Stimulated activated CD4-positive, alpha-beta T cell treated with anti-CD3 and anti-CD28 coated beads, Interleukin-12 subunit alpha, Interleukin-12 subunit beta, amount 100 ng/mL, for 48 hours (primary cell): ENCODE measurements around the gene CTAGE15.
"Not testable (repeated sequence)": the region's sequence is repeated elsewhere in the genome, so short reads cannot be mapped to it uniquely, and the experiment has no call there.

Source experiments
- DNase-seq, 3 donors: peaks; one replicate each; pipeline ENCODE4 v3.0.0-alpha.2; 2020; ENCODE audit warnings: low read depth in 2 of 3, low spot score in 1 of 3

Gene CTAGE15, protein sequence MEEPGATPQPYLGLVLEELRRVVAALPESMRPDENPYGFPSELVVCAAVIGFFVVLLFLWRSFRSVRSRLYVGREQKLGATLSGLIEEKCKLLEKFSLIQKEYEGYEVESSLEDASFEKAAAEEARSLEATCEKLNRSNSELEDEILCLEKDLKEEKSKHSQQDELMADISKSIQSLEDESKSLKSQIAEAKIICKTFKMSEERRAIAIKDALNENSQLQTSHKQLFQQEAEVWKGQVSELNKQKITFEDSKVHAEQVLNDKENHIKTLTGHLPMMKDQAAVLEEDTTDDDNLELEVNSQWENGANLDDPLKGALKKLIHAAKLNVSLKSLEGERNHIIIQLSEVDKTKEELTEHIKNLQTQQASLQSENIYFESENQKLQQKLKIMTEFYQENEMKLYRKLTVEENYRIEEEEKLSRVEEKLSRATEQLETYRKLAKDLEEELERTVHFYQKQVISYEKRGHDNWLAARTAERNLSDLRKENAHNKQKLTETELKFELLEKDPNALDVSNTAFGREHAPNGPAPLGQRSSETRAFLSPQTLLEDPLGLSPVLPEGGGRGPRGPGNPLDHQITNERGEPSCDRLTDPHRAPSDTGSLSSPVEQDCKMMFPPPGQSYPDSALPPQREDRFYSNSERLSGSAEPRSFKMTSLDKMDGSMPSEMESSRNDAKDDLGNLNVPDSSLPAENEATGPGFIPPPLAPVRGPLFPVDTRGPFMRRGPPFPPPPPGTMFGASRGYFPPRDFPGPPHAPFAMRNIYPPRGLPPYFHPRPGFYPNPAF

GRCh38 chr7:143571501-143571900 lies at the start of gene CTAGE15:
TSS of gene CTAGE15 (plus strand) at chr7:143571801. CDS start at chr7:143571818, 17 bp downstream.
- DNase-seq = not testable (repeated sequence)

GRCh38 chr7:143522309-143522916 lies 49.2 kb upstream of the CTAGE15 start:
- not testable (repeated sequence) for DNase-seq

DNA sequence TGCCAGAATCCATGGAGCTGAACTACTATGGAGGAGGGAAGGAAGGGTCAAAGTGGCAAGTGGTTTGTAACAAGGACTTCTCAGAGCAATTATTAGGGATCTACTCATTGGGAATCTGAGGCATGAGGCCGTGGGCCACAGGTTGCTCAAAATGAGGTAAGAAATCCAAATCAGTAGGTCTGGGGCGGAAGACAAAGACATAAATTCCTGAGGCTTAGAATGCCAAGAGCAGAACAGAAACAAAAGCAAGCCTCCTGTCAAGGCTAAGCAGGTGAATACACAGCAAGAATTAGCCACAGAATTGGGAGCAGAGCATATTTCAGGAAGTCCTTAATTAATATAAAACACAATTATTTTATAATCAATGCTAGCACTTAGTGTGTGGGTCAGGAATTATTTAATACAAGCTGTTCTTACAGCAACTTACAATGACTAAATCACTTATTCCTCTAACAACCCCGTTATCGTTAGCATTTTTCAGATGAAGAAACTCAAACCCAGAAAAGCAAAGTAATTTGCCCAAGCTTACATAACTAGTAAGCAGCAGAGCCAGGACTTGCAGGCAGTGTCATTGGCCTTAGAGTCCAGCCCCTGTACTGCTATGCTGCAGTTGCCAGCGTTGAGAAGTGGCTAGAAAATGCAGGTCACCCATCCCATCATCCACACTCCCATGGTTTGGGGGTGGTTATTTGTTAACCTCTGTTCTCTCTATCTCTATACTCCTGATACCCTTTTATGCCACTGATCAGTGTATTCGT lies 40.3 kb upstream of the CTAGE15 start:
- not testable (repeated sequence) for DNase-seq

DNA sequence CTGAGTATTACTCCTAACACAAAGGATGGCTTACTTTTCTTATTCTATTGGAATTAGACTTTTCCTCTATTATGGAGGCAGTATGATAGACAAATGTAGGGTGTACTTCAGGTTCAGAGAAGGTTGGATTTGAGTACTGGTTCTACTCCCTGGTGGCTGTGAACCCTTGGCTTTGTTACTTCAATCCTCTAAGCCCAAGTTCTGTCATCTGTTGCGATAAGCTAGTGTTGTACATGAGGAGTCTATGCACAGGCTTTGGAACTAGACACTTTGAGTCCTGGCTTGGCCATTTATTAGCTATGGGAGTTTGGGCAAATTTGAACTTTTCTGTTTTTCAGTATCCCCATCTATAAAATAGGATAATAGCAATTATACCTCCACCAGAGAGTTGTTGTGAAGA lies 39.7 kb upstream of the CTAGE15 start:
- DNase-seq = not testable (repeated sequence)

- DNase-seq = not testable (repeated sequence)
Measured at GRCh38 chr7:143533213-143533839, 38.3 kb upstream of the CTAGE15 start.

DNA sequence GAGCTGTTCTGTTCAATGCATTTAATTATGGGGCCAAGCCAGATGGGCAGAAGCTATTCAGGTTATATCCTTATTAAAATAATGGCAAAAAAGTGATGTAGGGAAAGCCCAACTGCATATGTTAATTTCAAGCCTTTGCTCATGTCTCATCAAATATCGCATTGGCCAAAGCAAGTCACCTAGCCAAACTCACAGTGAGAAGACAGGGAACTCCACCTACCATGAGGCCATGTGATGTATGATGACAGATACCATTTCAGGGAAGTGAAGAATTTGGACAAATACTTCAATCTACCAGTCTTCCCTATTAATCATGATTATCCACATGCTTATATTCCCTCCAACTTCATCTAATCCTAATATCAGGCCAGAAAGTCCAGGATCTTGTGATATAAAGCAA lies 35.2 kb upstream of the CTAGE15 start:
- not testable (repeated sequence) for DNase-seq

DNA sequence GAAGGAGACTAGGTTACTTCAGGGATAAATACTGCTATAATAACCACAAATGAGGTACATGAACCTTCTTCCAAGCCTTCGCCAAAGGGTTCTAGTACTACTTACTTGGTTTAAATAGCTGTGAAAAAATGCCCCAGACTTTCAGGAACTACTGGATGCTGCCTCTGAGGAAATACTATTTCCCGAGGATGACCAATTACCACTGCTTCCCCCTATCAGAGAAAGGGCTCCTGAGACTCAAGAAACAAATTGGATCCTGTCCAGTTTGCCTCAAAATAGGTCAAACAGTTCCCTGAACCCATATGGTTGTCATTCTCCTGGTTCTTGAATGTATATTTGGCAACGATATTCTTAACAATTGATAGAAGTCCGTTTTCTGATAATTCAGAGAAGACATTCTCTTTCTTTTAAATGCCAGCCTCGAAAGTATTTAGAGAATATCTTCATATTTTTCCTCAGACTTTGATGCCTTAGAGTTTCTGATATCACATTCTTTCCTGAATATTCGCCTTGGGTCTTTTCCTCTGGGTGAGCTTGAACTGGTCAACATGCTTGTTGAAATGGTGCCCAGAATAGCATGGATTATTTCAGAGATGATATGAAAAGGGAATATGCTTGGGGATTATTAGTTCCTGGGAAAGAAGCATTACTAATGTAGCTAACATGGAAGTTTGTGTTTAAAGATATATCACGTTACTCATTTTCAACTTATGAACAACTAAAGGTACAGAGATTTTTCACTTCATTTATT lies 28.1 kb upstream of the CTAGE15 start:
- DNase-seq = not testable (repeated sequence)

DNA sequence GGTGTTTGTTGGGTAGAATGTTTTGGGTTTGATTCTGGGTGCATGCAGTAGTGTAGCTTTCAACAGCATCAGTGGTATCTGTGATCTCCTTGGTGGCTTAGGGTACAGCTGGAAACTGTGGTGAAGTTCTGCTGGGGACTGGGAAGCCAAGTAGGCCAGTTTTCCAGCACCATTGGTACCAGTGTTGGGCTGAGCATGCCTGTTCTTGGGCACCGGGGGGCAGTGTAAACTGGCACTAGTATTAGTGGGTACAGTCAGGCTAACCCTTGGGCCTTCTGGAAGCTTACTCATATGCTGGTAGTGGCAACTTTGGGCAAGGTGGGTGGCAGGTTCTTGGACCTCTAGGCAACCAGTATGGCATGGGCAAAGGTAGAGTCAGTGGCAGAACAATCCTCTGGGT lies 15.6 kb upstream of the CTAGE15 start:
- DNase-seq = not testable (repeated sequence)

GRCh38 chr7:143563306-143563705 lies 8.3 kb upstream of the CTAGE15 start:
- not testable (repeated sequence) for DNase-seq

- not testable (repeated sequence) for DNase-seq
Measured at GRCh38 chr7:143566001-143566400, 5.6 kb upstream of the CTAGE15 start.

- DNase-seq = not testable (repeated sequence)
Measured at GRCh38 chr7:143588183-143588582, 16.6 kb downstream of the CTAGE15 start.

GRCh38 chr7:143589897-143590296 lies 18.3 kb downstream of the CTAGE15 start:
- not testable (repeated sequence) for DNase-seq

GRCh38 chr7:143598086-143598485 lies 26.5 kb downstream of the CTAGE15 start:
- not testable (repeated sequence) for DNase-seq

- not testable (repeated sequence) for DNase-seq
Measured at GRCh38 chr7:143603549-143603948, 31.9 kb downstream of the CTAGE15 start.

DNA sequence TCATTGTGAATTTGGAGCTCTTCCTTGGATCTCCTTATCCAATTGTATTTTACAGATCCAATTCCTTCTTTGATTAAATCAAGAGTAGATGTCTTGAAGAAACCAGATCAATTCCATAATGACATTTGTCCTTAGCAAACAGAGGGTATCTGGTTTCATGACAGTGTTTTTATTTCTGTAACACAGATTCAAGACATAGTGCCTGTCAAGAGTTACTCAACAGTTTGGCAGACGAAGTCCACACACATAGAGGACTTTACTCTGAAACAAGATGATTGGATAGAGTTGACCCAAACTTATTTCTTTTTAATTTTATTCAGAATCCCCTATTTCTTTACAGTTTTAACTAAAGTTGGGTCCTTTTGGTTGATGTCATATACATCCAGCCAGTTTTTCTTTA lies 34.5 kb downstream of the CTAGE15 start:
- not testable (repeated sequence) for DNase-seq

GRCh38 chr7:143615545-143615944 lies 43.9 kb downstream of the CTAGE15 start:
- not testable (repeated sequence) for DNase-seq

DNA sequence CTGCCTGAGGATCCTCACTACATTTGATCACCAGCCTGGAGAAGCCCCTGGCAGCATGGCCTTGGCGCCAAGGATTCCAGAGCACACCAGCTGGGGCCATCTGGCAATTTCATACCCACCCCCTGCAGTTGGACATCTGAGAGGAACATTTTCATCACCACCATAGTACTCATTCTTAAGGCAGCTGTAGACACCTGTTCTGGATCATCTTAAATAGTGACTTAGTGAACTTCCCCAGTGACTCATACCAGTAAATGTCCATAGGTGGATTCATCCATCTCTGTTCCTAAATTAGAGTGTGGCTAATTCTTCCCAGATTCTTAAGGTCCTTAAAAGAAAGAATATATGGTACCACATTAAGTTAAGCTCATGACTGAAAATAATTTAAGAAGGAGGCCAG lies 45.6 kb downstream of the CTAGE15 start:
- not testable (repeated sequence) for DNase-seq

DNA sequence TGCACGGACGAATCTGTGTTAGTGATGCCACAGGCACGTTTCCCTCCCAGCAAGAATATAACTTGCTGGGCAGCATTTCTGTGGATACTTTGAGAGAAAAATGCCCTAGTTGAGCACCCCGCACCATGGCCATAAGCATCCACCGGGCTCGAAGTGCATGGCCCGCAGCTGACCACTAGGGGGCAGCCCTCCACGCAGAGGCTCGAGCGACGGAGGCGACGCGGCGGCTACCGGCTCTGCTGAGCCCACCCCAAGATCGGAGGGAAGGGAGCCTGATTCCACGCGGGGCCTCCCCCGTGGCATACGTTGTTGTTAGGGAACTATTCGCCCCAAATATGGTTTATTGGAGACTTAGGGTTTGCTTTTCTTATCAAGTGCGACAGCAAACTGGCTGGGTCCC lies 48.5 kb downstream of the CTAGE15 start:
- DNase-seq = peak in 1 of 3 donors; percentile 58

- DNase-seq = peak; percentile 46 to 78 (median 62)
Measured at GRCh38 chr7:143620646-143621045, 49.0 kb downstream of the CTAGE15 start, which contains the start of gene TCAF2. TSS of gene TCAF2 (plus strand) at chr7:143620974.
